Suprapubic skin (tissue), 3 donors: ENCODE data around the gene CHSY1.
A peak's percentile ranks its signal among the peaks of the same experiment; 100 is the strongest.

ENCODE experiments used
- POLR2A ChIP-seq, 2 donors: fragments of 450-650 bp; IDR thresholded peaks; one replicate each; pipeline ENCODE4 v1.6.1; 2017; ENCODE audit warnings: antibody characterized with exemption in 2 of 2, mild to moderate bottlenecking in 2 of 2, moderate library complexity in 2 of 2
- TF ChIP-seq, protein P1 (sequence below), 2 donors: fragments of 200-600 bp in 1 of 2; fragments of 450-650 bp in 1 of 2; sonication (generic) in 1 of 2; IDR thresholded peaks; one replicate each; pipeline ENCODE4 v1.5.1; 2016 to 2019; ENCODE audit warnings: antibody characterized with exemption in 2 of 2, mild to moderate bottlenecking in 1 of 2, moderate library complexity in 1 of 2

DNA sequence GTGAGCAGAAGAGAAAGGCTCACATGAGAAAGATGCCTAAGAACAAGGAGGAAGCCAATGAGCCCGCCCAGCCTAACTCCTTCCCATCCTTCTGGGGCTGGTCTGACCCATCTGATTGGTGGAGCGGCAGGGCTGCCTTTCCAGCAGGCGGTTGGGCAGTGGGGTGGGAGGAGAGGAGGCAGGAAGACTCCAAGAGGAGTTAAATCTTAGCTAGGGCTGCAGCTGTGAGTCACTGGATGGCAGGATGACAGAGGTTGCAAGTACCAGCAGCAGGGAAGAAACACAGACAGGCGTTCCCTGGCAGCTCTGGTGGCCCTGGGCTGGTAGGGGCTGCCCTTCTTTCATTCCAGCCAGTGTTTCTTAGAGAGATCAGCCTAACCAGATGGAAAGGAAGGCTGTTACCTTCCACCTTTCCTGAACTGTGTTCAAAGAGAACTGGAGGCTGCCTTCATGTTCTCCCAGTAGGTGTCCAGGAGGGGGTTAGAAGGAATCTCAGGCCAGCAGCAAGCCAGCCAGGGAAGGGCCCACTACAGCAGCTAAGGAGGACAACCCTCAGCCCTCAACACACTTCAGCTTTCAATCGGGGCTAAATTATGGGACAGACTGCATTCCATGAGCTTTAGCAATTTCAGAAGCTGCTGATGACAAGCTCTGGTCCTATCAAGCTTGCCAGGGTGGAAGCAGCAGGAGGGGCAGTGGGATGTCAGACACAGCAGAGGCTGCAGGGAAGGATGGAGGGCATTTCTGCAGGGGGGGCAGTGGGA is 50.3 kb downstream of the CHSY1 start:
- peak in 1 of 2 donors; percentile 17 for TF ChIP-seq POLR2A (IDR thresholded peaks at IDR 0.05)
- TF ChIP-seq, protein P1, sequence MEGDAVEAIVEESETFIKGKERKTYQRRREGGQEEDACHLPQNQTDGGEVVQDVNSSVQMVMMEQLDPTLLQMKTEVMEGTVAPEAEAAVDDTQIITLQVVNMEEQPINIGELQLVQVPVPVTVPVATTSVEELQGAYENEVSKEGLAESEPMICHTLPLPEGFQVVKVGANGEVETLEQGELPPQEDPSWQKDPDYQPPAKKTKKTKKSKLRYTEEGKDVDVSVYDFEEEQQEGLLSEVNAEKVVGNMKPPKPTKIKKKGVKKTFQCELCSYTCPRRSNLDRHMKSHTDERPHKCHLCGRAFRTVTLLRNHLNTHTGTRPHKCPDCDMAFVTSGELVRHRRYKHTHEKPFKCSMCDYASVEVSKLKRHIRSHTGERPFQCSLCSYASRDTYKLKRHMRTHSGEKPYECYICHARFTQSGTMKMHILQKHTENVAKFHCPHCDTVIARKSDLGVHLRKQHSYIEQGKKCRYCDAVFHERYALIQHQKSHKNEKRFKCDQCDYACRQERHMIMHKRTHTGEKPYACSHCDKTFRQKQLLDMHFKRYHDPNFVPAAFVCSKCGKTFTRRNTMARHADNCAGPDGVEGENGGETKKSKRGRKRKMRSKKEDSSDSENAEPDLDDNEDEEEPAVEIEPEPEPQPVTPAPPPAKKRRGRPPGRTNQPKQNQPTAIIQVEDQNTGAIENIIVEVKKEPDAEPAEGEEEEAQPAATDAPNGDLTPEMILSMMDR (IDR thresholded peaks at IDR 0.05): no peak
